AG04449 (cell line): ENCODE measurements around the gene EXT2.

ENCODE experiments used
- CTCF ChIA-PET: fragments of 350-600 bp; formaldehyde crosslinking; extraction: SDS; loops from one replicate; lab custom pipeline; 2021; ENCODE audit warnings: antibody characterized with exemption; lab: Yijun Ruan, JAX
- POLR2A ChIA-PET: fragments of 400-600, 350-600 bp; formaldehyde crosslinking; extraction: SDS; loops from one replicate; lab custom pipeline; 2020; ENCODE audit warnings: antibody characterized with exemption, inconsistent platforms; lab: Yijun Ruan, JAX
- DNase-seq: peaks from one replicate; pipeline ENCODE4 v3.0.0-alpha.2; 2010; ENCODE audit warnings: low read depth, low spot score
- H3K4me3 ChIP-seq: 2 replicates; pipeline ENCODE4 v1.5.1; 2011; ENCODE audit warnings: low read depth, mild to moderate bottlenecking, control low read depth, low read length
- CTCF ChIP-seq: IDR thresholded peaks from one replicate; pipeline ENCODE4 v1.5.1; 2011; ENCODE audit warnings: mild to moderate bottlenecking, moderate library complexity, low read length, control low read depth, inconsistent platforms; ENCODE audit not compliant: insufficient read depth; ENCODE audit errors: missing control alignments

The EXT2 gene

GRCh38 chr11:44179173-44179572, 83.7 kb downstream of the EXT2 start:
- no peak for TF ChIP-seq CTCF
- CTCF ChIA-PET, result interaction anchor here (0.9 to 4.8 kb wide), 9 partner anchors 9 to 360 kb away, joined by 3 to 21 read pairs (median 3); partner anchors contain the start of gene EXT2
- no peak for DNase-seq
- POLR2A ChIA-PET, result no interaction called here
- no peak overlapping the region for H3K4me3 ChIP-seq

GRCh38 chr11:44180107-44180506, 84.6 kb downstream of the EXT2 start:
- ChIA-PET POLR2A (no interaction called here), CTCF (interaction anchor here (3.9 to 4.8 kb wide), 2 partner anchors 47 to 86 kb away, joined by 17 to 21 read pairs; partner anchors contain the start of gene EXT2)
- no peak for TF ChIP-seq CTCF
- H3K4me3 ChIP-seq, result no peak overlapping the region
- DNase-seq, result no peak

GRCh38 chr11:44185522-44185921, 90.0 kb downstream of the EXT2 start:
- TF ChIP-seq CTCF, result no peak
- no peak overlapping the region for H3K4me3 ChIP-seq
- DNase-seq, result no peak
- ChIA-PET CTCF (interaction anchor here (1.3 to 2.1 kb wide), 3 partner anchors 9 to 52 kb away, joined by 3 to 6 read pairs (median 5); no protein-coding TSS in a partner anchor), POLR2A (no interaction called here)

- ChIA-PET POLR2A (no interaction called here), CTCF (interaction anchor here (0.6 to 2.0 kb wide), 3 partner anchors 10 to 88 kb away, joined by 3 to 5 read pairs (median 3); no protein-coding TSS in a partner anchor)
- no peak for DNase-seq
- no peak overlapping the region for H3K4me3 ChIP-seq
- no peak for TF ChIP-seq CTCF
Measured at GRCh38 chr11:44186321-44186930, 90.9 kb downstream of the EXT2 start.

GRCh38 chr11:44188643-44189042, 93.2 kb downstream of the EXT2 start:
- no peak overlapping the region for H3K4me3 ChIP-seq
- TF ChIP-seq CTCF, result no peak
- DNase-seq, result no peak
- ChIA-PET CTCF (interaction anchor here (1.4 kb wide), 1 partner anchor 351 kb away, joined by 3 read pairs; no protein-coding TSS in a partner anchor), POLR2A (no interaction called here)

GRCh38 chr11:44189986-44190882, 94.8 kb downstream of the EXT2 start:
- DNase-seq, result no peak
- CTCF ChIA-PET, result interaction anchor here (1.4 to 1.6 kb wide), 2 partner anchors 30 to 95 kb away, joined by 3 to 4 read pairs; no protein-coding TSS in a partner anchor
- H3K4me3 ChIP-seq, result no peak overlapping the region
- no peak for TF ChIP-seq CTCF
- POLR2A ChIA-PET, result no interaction called here
